Parathyroid adenoma (tissue), 2 donors: Measurements from ENCODE around the gene ERN1.
A peak's percentile ranks its signal among the peaks of the same experiment; 100 is the strongest.

Source experiments
- H2AFZ ChIP-seq: fragments of 300-600 bp; sonication (generic); one replicate; pipeline ENCODE4 v1.7.0; 2017; ENCODE audit warnings: antibody characterized with exemption, mild to moderate bottlenecking
- H3K27ac ChIP-seq: fragments of 300-600 bp; sonication (generic); one replicate; pipeline ENCODE4 v1.7.0; 2017
- H3K27me3 ChIP-seq: fragments of 300-600 bp; sonication (generic); one replicate; pipeline ENCODE4 v1.7.0; 2017; ENCODE audit warnings: low read length; ENCODE audit not compliant: control insufficient read depth, insufficient read depth
- H3K36me3 ChIP-seq: fragments of 300-600 bp; sonication (generic); one replicate; pipeline ENCODE4 v1.7.0; 2017; ENCODE audit warnings: low read length; ENCODE audit not compliant: control insufficient read depth, insufficient read depth
- H3K4me1 ChIP-seq: fragments of 300-600 bp; sonication (generic); one replicate; pipeline ENCODE4 v1.7.0; 2017; ENCODE audit warnings: control low read depth
- H3K4me2 ChIP-seq: fragments of 300-600 bp; sonication (generic); one replicate; pipeline ENCODE4 v1.7.0; 2017; ENCODE audit warnings: low read length
- H3K4me3 ChIP-seq: fragments of 300-600 bp; sonication (generic); one replicate; pipeline ENCODE4 v1.7.0; 2017; ENCODE audit warnings: low read depth, low read length
- H3K79me2 ChIP-seq: fragments of 300-600 bp; sonication (generic); one replicate; pipeline ENCODE4 v1.7.0; 2017; ENCODE audit warnings: control low read depth
- H3K9ac ChIP-seq: fragments of 300-600 bp; sonication (generic); one replicate; pipeline ENCODE4 v1.7.0; 2017; ENCODE audit warnings: mild to moderate bottlenecking
- H3K9me3 ChIP-seq: fragments of 300-600 bp; sonication (generic); one replicate; pipeline ENCODE4 v1.7.0; 2017; ENCODE audit warnings: low read length; ENCODE audit not compliant: control insufficient read depth
- TF ChIP-seq, protein P1 (sequence below): fragments of 300-600 bp; sonication (generic); IDR thresholded peaks from one replicate; pipeline ENCODE4 v1.7.0; 2017; ENCODE audit warnings: antibody characterized with exemption, mild to moderate bottlenecking
- donor health status: primary hyperparathyroidism.

The ERN1 gene

DNA sequence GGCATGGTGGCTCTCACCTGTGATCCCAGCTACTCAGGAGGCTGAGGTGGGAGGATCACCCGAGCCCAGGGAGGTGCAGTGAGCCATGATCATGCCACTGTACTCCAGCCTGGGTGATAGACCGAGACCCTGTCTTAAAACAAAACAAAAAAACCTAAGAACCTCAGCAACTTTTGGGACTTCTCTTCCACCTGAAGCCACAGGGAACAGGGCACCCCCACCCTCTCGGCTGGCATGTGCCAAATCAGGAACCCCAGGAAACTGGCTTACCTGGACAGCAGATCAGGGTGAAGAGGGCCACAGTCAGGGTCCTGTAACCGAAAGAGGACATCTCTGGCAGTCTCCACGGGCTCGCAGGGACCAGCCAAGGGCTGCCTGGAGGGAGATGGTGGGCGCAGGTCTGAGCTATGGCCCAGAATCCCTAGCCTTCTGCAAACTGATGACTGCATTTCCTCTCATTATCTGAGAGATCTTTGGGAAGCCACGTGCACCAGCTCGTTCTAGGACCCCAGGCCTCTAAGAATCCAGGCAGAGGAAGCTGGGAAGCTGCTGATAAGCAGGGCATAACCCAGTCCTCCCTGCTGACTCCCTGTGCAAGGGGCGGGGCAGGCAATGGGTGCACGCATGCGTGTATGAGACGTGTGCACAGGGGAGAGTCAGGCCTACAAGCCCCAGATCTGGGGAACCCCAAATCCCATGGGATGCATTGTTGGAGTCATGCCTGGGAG is 123.4 kb downstream of the ERN1 start:
- H3K4me2 ChIP-seq = no peak overlapping the region
- H3K27me3 ChIP-seq = no peaks in the 10 kb centered on the region
- H3K9me3 ChIP-seq = no peaks in the 10 kb centered on the region
- H3K36me3 ChIP-seq = no peaks in the 10 kb centered on the region
- H3K9ac ChIP-seq = no peak overlapping the region
- H3K79me2 ChIP-seq = no peaks in the 10 kb centered on the region
- TF ChIP-seq, protein P1, sequence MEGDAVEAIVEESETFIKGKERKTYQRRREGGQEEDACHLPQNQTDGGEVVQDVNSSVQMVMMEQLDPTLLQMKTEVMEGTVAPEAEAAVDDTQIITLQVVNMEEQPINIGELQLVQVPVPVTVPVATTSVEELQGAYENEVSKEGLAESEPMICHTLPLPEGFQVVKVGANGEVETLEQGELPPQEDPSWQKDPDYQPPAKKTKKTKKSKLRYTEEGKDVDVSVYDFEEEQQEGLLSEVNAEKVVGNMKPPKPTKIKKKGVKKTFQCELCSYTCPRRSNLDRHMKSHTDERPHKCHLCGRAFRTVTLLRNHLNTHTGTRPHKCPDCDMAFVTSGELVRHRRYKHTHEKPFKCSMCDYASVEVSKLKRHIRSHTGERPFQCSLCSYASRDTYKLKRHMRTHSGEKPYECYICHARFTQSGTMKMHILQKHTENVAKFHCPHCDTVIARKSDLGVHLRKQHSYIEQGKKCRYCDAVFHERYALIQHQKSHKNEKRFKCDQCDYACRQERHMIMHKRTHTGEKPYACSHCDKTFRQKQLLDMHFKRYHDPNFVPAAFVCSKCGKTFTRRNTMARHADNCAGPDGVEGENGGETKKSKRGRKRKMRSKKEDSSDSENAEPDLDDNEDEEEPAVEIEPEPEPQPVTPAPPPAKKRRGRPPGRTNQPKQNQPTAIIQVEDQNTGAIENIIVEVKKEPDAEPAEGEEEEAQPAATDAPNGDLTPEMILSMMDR = no peak
- peak overlapping the region; percentile 36 for H3K27ac ChIP-seq
- H3K4me3 ChIP-seq = no peak overlapping the region
- no peak overlapping the region for H2AFZ ChIP-seq
- H3K4me1 ChIP-seq = no peaks in the 10 kb centered on the region

DNA sequence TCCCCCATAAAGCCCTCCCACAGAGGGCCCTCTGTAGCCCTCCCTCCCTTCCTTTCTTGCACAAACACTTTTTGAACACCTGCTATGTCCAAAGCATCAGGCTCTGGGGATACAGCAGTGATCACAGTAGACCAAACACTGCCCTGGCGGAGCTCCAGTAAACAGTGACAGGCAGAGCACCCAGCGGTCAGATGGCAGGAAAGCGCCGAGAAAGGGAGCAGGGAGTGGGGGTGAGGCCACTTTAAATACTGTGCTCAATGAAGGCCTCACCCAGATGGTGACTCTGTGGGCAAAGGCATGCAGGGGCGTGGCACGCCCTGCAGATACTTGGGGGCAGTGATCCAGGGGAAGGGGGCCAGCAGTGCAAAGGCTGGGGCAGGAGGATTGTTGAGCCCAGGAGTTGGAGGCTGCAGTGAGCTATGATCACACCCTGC is 124.2 kb downstream of the ERN1 start:
- Histone ChIP-seq H3K4me3 (no peak overlapping the region), H3K9ac (no peak overlapping the region), H3K27me3 (no peaks in the 10 kb centered on the region), H2AFZ (no peak overlapping the region), H3K79me2 (no peaks in the 10 kb centered on the region), H3K27ac (peak overlapping the region; percentile 8), H3K36me3 (no peaks in the 10 kb centered on the region), H3K4me1 (no peaks in the 10 kb centered on the region), H3K4me2 (no peak overlapping the region), H3K9me3 (no peaks in the 10 kb centered on the region)
- TF ChIP-seq, protein P1 = no peak

DNA sequence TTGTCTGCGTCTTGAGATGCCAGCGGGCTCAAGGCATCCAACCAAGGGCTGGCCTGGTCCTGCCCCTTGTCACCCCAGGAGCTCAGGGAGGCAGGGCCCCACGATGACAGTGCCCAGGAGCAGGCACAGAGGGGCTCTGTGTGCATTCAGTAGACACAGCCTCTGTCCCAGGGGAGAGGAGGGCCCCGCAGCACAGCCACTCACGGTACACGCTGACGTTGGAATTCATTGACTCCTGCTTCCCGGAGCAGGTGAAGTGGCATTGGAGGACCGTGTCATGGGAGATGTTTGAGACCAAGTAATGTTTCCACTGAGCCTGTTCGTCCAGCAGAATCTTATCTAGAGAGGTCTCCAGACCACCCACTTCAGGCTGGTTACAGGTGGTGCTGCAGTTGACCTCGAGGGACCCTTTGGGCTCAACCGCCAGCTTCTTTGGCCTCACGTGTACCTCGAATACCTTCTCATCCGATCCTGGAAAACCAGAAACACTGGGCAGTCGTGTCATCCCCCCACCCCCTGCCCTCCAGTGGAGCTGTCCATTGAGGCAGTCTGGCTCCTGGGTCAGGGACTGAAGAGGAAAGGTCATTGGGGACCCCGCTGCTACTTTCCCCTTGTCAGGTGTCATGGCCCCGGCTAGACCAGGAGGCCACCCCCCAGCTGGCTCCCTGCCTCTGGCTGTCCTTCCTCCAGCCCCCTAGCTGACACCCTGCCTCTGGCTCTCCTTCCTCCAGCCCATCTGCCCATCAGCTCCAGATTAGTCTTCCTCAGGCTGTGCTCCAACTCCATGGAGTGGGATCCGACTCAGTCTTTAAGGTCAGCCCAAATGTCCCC is 124.8 kb downstream of the ERN1 start:
- H3K4me3 ChIP-seq = no peak overlapping the region
- no peak overlapping the region for H3K4me2 ChIP-seq
- no peaks in the 10 kb centered on the region for H3K9me3 ChIP-seq
- no peak overlapping the region for H3K9ac ChIP-seq
- no peak overlapping the region for H2AFZ ChIP-seq
- no peaks in the 10 kb centered on the region for H3K27me3 ChIP-seq
- H3K27ac ChIP-seq = no peak overlapping the region
- H3K79me2 ChIP-seq = no peaks in the 10 kb centered on the region
- TF ChIP-seq, protein P1 = no peak
- H3K36me3 ChIP-seq = no peaks in the 10 kb centered on the region
- no peaks in the 10 kb centered on the region for H3K4me1 ChIP-seq

DNA sequence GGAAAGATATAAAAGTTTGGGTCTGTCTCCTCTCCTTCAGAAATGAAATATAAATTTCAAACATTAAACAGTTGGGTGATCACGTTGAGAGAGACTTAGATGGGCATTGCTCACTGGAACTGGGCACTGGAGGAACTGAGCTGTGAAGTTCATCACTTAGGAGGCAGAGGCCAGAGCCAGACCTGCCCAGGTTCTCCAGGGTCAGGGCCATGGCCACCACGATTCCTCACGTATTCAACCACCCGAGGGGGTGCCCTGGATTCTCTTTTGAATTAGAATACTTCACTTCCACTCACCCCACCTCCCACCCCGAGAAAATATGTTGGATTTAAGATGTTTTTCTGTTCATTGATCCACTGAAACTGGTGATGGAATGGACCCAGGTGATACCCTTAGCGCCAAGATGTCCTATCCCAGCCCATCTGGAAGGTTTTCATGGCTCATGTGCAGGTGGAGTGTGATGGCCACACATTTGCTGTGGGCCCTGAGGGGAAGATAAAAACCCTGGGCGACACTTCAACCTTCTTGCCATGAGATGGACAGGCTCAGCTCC is 125.7 kb downstream of the ERN1 start:
- Histone ChIP-seq H3K36me3 (no peaks in the 10 kb centered on the region), H3K79me2 (no peaks in the 10 kb centered on the region), H3K27me3 (no peaks in the 10 kb centered on the region), H3K4me1 (no peaks in the 10 kb centered on the region), H3K4me3 (no peak overlapping the region), H3K4me2 (no peak overlapping the region), H3K9me3 (no peaks in the 10 kb centered on the region), H3K27ac (no peak overlapping the region), H2AFZ (no peak overlapping the region), H3K9ac (no peak overlapping the region)
- TF ChIP-seq, protein P1 = no peak
